ENCODE data around the gene USP49. TPM values are rescaled to one million over a fixed set of nuclear protein-coding genes. Genes with fewer than 3 reads are reported as not detected.
"Not testable (repeated sequence)": the region's sequence is repeated elsewhere in the genome, so short reads cannot be mapped to it uniquely, and the experiment has no call there.

Gene USP49
- polyA plus RNA-seq, 5 donors, result 8.9 to 15.4 (median 15.0) TPM

DNA sequence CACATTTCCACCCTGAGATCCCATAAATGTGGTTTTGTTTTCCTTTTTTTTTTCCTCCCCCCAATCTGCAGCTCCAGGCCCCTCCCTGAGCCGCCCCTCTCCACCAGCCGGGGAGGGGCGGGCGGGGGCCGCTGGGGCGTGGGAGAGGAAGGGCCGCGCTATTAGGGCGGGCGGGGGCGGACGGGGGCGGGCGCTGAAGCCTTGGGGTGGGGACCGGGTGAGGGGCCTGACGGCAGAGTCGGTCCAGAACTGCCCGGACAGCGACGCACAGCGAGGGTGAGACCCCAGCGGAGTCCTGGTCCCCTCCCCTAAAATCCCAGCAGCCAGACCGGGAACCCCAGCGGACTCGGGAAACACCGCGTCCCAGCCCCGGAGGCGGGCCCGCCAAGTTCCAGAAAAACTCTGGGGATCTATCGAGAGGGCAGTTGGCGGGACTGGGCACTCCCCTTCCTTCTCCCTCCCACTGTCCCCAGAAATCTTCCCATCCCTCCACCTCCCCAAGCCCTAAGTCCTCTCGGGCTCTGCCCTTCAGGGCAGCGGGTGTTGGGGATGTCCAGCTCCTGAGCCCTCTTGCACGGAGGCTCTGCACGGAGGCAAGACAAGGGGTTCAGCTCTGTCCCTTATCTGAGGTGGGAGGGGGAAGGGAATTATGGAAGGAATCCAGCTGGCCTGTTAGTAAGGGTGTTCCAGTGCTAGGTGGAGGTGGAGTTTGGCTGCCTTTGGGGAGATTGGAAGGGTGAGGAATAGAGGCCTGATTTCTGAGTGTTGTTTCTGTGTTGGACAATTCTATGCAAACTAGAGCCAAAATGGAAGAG lies 114.4 kb downstream of the USP49 start, which contains the start of gene PRICKLE4:
PRICKLE4 (plus strand) TSS at position 232 of the 815 bp plus-strand sequence. CDS start 2,692 bp downstream, outside the sequence.
- DNase-seq, result peak in 1 of 2 donors; percentile 49

GRCh38 chr6:41779788-41780550 lies 115.2 kb downstream of the USP49 start, which contains the start of gene FRS3:
TSS of gene FRS3 (minus strand) at chr6:41779900. CDS start at chr6:41776987, 2,913 bp downstream.
- peak; percentile 97 to 98 for DNase-seq

GRCh38 chr6:41779336-41779735 lies 115.8 kb downstream of the USP49 start:
- DNase-seq, result no peak

DNA sequence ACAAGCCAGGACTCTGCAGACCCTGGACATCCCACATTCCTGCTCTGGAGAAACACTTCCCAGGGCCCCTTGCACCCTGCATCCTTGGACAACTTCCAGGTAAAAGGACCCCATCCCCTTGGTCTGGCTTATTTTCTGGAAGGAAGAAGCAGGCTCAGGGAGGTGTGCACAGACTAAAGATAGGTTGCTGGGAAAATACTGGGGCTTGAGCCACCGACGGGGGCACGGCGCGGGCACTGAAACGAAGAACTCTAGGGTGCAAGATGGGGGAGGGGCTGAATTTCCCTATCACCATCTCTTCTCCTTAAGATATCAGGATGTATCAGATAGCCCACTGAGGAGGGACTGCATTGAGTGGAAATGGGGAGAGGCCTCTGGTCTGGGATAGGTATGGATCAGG lies 116.3 kb downstream of the USP49 start:
- no peak for DNase-seq

GRCh38 chr6:41777551-41778285 lies 117.5 kb downstream of the USP49 start:
- no peak for DNase-seq

DNA sequence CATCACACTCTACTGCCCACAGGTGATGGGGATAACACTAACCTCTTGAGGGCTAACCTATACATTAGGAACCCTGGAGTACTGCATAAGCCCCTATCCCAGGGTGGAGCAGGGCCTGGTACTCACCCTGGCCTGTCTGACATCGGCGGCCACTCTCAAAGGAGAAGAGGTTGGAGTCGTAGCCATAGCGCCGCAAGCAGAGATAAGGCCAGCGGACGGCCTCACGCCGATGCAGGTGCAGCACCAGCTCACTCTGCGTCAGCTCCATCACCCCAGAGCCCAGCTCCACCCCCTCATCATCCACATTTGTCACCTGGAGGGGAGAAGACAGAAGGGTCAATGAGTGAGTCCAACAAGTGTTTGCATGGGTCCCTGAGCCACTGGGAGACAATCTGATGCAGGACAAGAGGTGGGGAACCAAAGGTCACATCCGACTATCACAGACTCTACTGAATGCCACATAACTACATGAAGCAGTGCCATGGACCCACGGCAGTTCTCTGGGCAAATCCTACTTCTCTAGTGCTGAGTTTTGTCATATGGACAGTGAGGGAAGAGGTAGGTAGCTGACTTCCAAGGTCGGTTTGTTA lies 119.8 kb downstream of the USP49 start:
- no peak for DNase-seq

- DNase-seq, result no peak
Measured at GRCh38 chr6:41774841-41775240, 120.3 kb downstream of the USP49 start.

DNA sequence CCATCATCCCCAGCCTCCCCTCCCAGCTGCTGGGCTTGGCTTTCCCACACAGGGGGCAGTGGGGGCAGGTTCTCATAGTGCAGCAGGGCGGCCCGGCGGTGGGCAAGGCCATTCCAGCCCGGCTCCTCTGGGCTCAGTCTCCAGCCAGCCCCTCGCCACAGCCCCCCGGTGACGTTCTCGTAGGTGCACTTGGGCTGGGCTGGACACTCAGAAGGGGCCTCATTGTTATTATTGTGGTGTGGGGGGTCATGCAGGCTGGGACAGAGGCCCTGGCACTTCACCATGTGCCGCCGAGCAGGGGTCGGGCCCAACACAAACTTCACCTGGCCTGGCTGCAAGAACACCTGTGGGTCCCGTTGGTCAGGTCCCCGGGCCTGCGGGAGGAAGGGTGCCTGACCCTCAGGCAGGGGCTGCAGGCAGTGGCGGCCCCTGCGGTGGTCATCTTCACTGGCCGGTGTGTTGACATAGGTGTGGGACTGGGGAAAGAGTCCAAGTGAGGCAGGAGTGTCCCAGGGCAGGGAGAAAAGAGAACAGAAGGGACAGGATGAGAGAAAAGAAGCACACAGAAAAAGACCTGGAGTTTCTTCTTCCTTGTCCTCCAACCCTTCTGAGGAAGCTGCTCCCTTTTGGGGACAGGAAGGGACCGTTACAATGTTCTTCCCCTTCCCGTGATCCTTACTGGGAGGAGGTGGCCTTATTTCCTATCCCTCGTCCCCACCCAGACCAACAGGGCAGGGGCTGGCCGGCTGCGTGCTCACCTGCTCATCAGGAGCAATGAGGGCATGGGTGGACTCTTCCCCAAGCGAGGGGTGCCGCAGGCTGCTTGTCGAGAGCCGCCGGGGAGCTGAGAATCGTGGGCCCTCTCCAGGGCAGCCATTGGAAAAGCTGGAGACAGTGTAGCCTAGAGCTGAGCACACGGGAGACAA lies 123.9 kb downstream of the USP49 start:
- no peak for DNase-seq

DNA sequence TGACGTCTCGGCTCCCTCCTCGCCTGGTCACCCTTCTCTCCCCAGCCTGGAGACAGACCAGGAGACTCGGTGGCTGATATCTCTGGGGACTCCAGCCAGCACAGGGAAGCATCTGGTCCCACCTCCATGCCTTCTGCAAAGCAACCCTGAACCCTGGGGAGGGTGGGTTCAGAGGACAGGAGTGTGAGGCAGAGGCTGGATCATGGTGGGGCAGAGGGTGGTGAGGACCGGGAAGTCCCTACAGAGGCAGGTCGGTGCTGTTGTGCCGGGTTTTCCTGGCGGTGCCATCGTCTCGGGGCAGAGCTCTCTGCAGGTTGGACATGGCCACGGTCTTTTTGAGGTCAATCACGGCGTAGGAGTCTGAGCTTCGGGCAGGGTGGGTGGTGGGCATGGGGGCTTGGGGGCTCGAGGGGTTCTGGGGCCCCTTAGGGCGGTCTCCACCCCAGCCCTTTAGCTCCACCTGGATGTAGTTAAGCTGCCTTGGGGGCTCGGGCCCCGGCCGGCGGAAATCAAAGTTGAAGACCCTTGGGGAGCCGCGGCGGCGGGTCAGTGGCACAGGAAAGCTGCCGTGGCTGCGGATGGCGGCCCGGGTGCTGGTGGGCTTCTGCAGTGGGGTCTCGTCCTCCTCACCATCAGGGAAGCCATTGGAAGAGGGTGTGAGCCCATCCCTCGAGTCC lies 124.7 kb downstream of the USP49 start:
- DNase-seq, result no peak

- DNase-seq, result no peak
Measured at GRCh38 chr6:41769376-41769775, 125.8 kb downstream of the USP49 start.

DNA sequence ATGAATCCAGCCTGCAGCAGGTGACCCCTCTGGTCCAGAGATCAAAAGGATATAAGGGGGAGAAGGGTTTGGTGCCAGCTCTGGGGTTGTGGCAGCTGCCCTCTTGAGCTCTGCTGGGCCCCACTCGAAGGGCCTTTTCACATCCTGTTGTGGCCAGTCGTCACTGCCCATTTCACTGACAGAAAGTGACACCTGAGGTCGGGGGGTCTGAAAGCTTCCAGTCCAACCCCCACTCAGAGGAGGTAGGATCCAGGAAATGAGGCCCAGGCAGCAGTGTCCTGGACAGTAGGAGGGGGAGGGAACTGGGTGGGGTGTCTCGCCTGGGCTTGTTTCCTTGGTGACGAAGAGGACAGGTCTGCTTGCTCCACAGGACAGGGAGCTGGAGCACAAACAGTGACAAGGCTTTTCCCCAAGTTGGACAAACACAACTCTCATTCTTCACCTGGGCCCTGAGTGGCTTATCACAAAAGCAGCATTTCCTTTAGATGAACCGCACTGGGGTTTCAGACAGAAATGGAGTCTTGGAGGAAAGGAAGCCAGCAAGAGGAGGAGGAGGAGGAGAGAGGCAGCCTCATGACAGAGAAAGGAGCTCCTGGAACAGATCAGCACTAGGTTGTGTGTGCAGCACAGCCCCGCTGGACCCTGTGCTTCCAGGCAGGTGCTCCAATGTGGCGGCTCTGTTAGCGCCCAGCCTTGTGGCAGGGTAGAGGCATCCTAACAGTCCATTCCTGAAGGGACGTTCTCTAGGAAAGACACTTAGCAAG lies 126.4 kb downstream of the USP49 start:
- DNase-seq, result no peak

- peak; percentile 86 to 89 for DNase-seq
Measured at GRCh38 chr6:41767112-41767833, 127.9 kb downstream of the USP49 start.

- DNase-seq, result not testable (repeated sequence)
Measured at GRCh38 chr6:41766043-41766664, 129.0 kb downstream of the USP49 start.

DNA sequence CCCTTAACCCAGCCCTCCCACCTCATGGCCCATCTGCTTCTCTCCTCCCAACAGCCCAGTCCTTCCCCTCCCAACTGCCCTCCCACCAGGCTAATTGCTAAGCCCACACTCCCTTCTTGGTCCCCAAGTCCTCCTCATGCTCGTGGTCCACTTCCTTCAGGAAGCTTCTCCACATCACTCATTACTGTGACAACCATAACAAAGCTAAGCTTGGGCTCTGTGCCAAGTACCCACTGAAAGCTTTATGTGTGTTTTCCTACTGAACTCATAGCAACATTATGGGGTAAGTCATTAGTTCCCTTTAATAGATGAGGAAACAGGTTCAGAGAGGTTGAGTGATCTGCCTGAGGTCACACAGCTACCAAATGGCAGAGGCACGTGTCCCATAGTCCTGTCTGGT lies 131.7 kb downstream of the USP49 start:
- DNase-seq, result no peak

- DNase-seq, result no peak
Measured at GRCh38 chr6:41759905-41760579, 135.1 kb downstream of the USP49 start.

DNA sequence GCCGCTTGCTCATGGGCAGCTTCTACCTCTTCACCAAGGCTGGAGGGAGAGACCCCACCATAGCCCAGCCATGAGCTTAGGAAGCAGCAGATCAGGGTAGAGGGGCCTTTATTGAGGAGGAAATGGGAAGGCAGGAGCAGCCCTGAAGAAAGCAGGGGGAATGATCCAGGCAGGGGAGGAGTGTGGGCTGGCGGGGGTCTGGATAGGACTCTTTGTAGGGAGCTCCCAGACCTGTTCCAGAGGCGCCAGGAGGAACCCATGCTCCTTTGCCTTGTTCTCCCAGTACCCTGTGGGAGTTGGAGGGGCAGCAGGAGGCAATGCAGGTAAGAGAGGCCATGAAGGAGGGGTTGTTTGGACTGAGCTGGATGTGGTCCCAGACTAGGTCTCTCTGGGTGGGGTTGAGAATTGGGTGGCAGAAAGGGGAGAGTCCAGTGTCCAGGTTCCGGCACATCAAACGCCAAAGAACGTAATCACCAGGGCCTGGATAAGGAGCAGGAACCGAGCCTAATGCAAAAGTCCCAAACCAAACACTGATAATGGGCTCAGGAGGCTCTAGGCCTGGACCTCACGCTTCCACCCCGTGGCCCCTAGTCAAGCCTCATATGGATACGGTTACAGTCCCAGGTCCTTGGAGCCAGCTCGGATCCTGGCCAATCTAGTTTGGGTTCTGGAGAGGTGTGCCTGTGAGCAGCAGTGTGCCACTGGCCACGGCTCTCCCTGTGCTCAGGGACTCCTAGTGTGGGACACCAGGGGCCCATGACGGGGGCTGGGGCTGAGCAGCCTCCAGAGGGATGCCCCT lies 135.9 kb downstream of the USP49 start:
- no peak for DNase-seq
